ELF-1 (cell line): ENCODE data around the gene COG5.
A peak's percentile ranks its signal among the peaks of the same experiment; 100 is the strongest.

Experiments used
- DNase-seq: peaks from one replicate; pipeline ENCODE4 v3.0.0-alpha.2; 2016; ENCODE audit warnings: low read depth, low spot score

COG5 gene

GRCh38 chr7:107463139-107464078 is 100.3 kb downstream of the COG5 start:
- DNase-seq: peak; percentile 49

GRCh38 chr7:107461938-107462533 is 101.7 kb downstream of the COG5 start:
- no peak for DNase-seq

- no peak for DNase-seq
Observed at GRCh38 chr7:107453388-107453787, 110.3 kb downstream of the COG5 start.

- DNase-seq: no peak
Observed at GRCh38 chr7:107450970-107451369, 112.8 kb downstream of the COG5 start.

GRCh38 chr7:107446988-107447387 is 116.7 kb downstream of the COG5 start:
- no peak for DNase-seq

- DNase-seq: no peak
Observed at GRCh38 chr7:107446531-107446930, 117.2 kb downstream of the COG5 start.

- DNase-seq: no peak
Observed at GRCh38 chr7:107442678-107443077, 121.0 kb downstream of the COG5 start.

- no peak for DNase-seq
Observed at GRCh38 chr7:107441581-107442422, 121.9 kb downstream of the COG5 start.

GRCh38 chr7:107439025-107439424 is 124.7 kb downstream of the COG5 start:
- no peak for DNase-seq

GRCh38 chr7:107435749-107436148 is 128.0 kb downstream of the COG5 start:
- DNase-seq: no peak

- DNase-seq: no peak
Observed at GRCh38 chr7:107432261-107432660, 131.5 kb downstream of the COG5 start.

GRCh38 chr7:107430057-107430456 is 133.7 kb downstream of the COG5 start:
- no peak for DNase-seq

GRCh38 chr7:107428642-107429041 is 135.1 kb downstream of the COG5 start:
- no peak for DNase-seq

- no peak for DNase-seq
Observed at GRCh38 chr7:107427462-107427861, 136.3 kb downstream of the COG5 start.

- DNase-seq: no peak
Observed at GRCh38 chr7:107414198-107414597, 149.5 kb downstream of the COG5 start.

GRCh38 chr7:107408349-107408748 is 155.4 kb downstream of the COG5 start:
- no peak for DNase-seq

- no peak for DNase-seq
Observed at GRCh38 chr7:107405559-107405958, 158.2 kb downstream of the COG5 start.

GRCh38 chr7:107404740-107405537 is 158.8 kb downstream of the COG5 start:
- peak; percentile 14 for DNase-seq

- peak; percentile 13 for DNase-seq
Observed at GRCh38 chr7:107398161-107398560, 165.6 kb downstream of the COG5 start.

- DNase-seq: no peak
Observed at GRCh38 chr7:107396990-107397389, 166.7 kb downstream of the COG5 start.

- DNase-seq: no peak
Observed at GRCh38 chr7:107396081-107396480, 167.6 kb downstream of the COG5 start.
